ENCODE data around the gene CFAP43.

The CFAP43 gene, protein sequence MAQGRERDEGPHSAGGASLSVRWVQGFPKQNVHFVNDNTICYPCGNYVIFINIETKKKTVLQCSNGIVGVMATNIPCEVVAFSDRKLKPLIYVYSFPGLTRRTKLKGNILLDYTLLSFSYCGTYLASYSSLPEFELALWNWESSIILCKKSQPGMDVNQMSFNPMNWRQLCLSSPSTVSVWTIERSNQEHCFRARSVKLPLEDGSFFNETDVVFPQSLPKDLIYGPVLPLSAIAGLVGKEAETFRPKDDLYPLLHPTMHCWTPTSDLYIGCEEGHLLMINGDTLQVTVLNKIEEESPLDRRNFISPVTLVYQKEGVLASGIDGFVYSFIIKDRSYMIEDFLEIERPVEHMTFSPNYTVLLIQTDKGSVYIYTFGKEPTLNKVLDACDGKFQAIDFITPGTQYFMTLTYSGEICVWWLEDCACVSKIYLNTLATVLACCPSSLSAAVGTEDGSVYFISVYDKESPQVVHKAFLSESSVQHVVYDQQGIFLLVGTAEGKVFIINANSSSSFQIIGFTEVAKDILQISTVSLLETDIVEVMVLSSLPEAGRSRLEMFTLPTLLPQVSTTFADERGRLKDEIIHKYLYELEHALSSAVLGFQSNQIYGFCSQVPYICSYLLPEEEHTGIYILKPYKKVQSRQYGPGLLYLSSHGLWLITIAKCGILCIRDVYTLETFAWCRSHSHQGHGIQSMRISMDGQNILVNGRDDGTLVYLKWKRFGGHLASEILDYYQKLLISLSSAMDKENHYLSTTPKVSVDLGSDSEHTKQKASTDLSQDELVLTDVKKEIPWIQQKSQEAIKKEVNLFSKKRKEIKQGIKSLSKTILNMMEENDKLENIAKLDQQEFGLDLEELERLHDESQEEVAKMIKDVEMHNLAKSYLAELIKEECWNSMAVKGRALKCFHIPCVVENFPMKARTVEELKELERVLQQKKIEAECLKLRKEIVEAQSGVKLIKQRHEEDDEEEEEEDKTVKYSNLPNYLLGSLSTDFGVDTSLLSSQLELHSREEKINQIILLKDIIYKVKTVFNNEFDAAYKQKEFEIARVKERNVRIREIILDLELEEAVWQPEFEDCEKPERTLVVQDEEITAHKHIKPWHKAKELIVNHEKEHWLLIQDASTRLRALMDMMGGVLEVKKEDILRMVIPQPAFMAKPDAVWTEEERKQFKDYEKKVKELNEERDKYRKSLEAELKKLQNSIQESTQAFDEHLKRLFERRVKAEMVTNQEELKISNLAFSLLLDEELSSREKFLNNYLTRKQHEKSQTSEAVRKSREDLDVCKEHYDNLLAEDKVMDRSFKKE (N-terminal part only)

GRCh38 chr10:104231784-104232612 lies at the start of gene CFAP43:
Gene CFAP43 (minus strand): TSS chr10:104232364. CDS start chr10:104232246, 118 bp downstream.
- in situ Hi-C loops (cut with MboI; ENCODE audit: low sequenced_read_pairs, unreplicated experiment), result no loop called here
- peak; percentile 99 for DNase-seq (ENCODE audit: low spot score)
- no peak for TF ChIP-seq CTCF (IDR thresholded peaks at IDR 0.05; ENCODE audit: borderline replicate concordance, control extremely low read depth, extremely low read depth, insufficient read depth, missing control alignments)

DNA sequence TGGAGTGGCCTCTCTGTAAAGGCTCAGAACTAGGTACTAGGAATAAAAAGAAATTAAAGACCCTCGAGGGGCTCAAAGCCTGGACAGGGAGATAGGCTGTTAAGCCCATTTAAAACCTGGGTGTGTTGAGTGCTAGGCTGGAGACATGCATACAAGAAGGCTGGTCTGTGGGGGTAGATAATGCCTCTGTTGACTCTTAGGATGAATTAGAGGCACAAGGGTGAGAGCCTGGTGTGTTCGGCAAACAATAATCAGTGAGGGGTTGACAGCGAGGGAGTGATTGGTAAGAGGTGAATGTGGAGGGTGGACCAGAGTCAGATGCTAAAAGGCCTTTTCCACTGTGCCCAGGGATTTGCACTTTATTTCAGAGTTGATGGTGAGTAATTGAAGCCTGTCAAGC lies 49.5 kb upstream of the CFAP43 start:
- no peak for DNase-seq (ENCODE audit: low spot score)
- in situ Hi-C loops (cut with MboI; ENCODE audit: low sequenced_read_pairs, unreplicated experiment), result no loop called here
- TF ChIP-seq CTCF (IDR thresholded peaks at IDR 0.05; ENCODE audit: borderline replicate concordance, control extremely low read depth, extremely low read depth, insufficient read depth, missing control alignments), result no peak

- TF ChIP-seq CTCF (IDR thresholded peaks at IDR 0.05; ENCODE audit: borderline replicate concordance, control extremely low read depth, extremely low read depth, insufficient read depth, missing control alignments), result no peak
- in situ Hi-C loops (cut with MboI; ENCODE audit: low sequenced_read_pairs, unreplicated experiment), result no loop called here
Observed at GRCh38 chr10:104279550-104280259, 47.5 kb upstream of the CFAP43 start.

GRCh38 chr10:104277785-104278184 lies 45.6 kb upstream of the CFAP43 start:
- no peak for DNase-seq (ENCODE audit: low spot score)
- in situ Hi-C loops (cut with MboI; ENCODE audit: low sequenced_read_pairs, unreplicated experiment), result no loop called here
- no peak for TF ChIP-seq CTCF (IDR thresholded peaks at IDR 0.05; ENCODE audit: borderline replicate concordance, control extremely low read depth, extremely low read depth, insufficient read depth, missing control alignments)

More at GRCh38 chr10:104279550-104280259, 47.5 kb upstream of the CFAP43 start:
- DNase-seq (ENCODE audit: low spot score), result no peak

DNA sequence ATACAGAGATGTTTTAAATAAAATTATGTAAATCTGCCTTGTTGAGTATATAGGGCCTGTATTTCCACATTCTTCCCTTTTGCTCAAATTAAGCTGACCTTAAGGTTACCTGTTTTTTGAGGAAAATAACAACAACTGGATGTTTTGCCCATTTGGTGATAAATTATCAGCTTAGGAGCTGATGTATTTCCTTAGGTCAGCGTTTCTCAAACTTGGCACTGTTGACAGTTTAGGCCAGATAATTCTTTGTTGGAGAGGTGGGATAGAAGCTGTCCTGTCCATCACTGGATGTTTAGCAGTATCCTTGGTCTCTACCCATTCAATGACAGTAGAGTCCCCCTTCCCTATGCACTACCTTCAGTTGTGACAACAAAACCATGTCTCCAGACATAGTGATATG lies 44.0 kb upstream of the CFAP43 start:
- no peak for DNase-seq (ENCODE audit: low spot score)
- TF ChIP-seq CTCF (IDR thresholded peaks at IDR 0.05; ENCODE audit: borderline replicate concordance, control extremely low read depth, extremely low read depth, insufficient read depth, missing control alignments), result no peak
- in situ Hi-C loops (cut with MboI; ENCODE audit: low sequenced_read_pairs, unreplicated experiment), result no loop called here

Measured in GM13976 (cell line).